ENCODE measurements around the gene MT3.
A peak's percentile ranks its signal among the peaks of the same experiment; 100 is the strongest.

Gene MT3

GRCh38 chr16:56558024-56558747 lies 31.1 kb upstream of the MT3 start:
- H3K9ac ChIP-seq (ENCODE audit: low read depth, low read length, poor library complexity, severe bottlenecking), result no peak overlapping the region
- TF ChIP-seq EZH2phosphoT487 (IDR thresholded peaks at IDR 0.05; ENCODE audit: borderline replicate concordance), result no peak
- TF ChIP-seq CTCF (conservative IDR thresholded peaks at IDR 0.05; ENCODE audit: low read length), result no peak
- H3K9me2 ChIP-seq (replicated peaks; ENCODE audit: low read depth, low read length), result no peaks in the 10 kb centered on the region
- no peaks in the 10 kb centered on the region for H4K20me1 ChIP-seq (ENCODE audit: insufficient read depth, low read length, poor library complexity, severe bottlenecking)
- H3K4me1 ChIP-seq (ENCODE audit: insufficient read depth, low read length, poor library complexity, severe bottlenecking), result no peaks in the 10 kb centered on the region
- 0 out of 2 replicates have a peak overlapping the region, but pooled peaks have one; percentile 36 for H2AFZ ChIP-seq (ENCODE audit: low read length)
- H3K36me3 ChIP-seq (ENCODE audit: insufficient read depth, low read length), result no peaks in the 10 kb centered on the region
- H3K4me2 ChIP-seq (ENCODE audit: low read depth, low read length, poor library complexity, severe bottlenecking), result no peak overlapping the region
- H3F3A ChIP-seq (ENCODE audit: low read depth), result no peaks in the 10 kb centered on the region
- H3K9me3 ChIP-seq (ENCODE audit: insufficient read depth, low read depth, low read length), result no peaks in the 10 kb centered on the region
- no peaks in the 10 kb centered on the region for H3K27me3 ChIP-seq (ENCODE audit: insufficient read depth, low read length, poor library complexity, severe bottlenecking)
- no peaks in the 10 kb centered on the region for H3K79me2 ChIP-seq (ENCODE audit: insufficient read depth, low read length)
- no peak overlapping the region for H3K4me3 ChIP-seq (ENCODE audit: low read length, poor library complexity, severe bottlenecking)

GRCh38 chr16:56559109-56559508 lies 30.2 kb upstream of the MT3 start:
- no peaks in the 10 kb centered on the region for H4K20me1 ChIP-seq (ENCODE audit: insufficient read depth, low read length, poor library complexity, severe bottlenecking)
- no peak overlapping the region for H2AFZ ChIP-seq (ENCODE audit: low read length)
- no peaks in the 10 kb centered on the region for H3K4me1 ChIP-seq (ENCODE audit: insufficient read depth, low read length, poor library complexity, severe bottlenecking)
- no peak overlapping the region for H3K9ac ChIP-seq (ENCODE audit: low read depth, low read length, poor library complexity, severe bottlenecking)
- no peak overlapping the region for H3K4me2 ChIP-seq (ENCODE audit: low read depth, low read length, poor library complexity, severe bottlenecking)
- H3K4me3 ChIP-seq (ENCODE audit: low read length, poor library complexity, severe bottlenecking), result no peak overlapping the region
- H3F3A ChIP-seq (ENCODE audit: low read depth), result no peaks in the 10 kb centered on the region
- no peaks in the 10 kb centered on the region for H3K9me3 ChIP-seq (ENCODE audit: insufficient read depth, low read depth, low read length)
- H3K36me3 ChIP-seq (ENCODE audit: insufficient read depth, low read length), result no peaks in the 10 kb centered on the region
- no peaks in the 10 kb centered on the region for H3K27me3 ChIP-seq (ENCODE audit: insufficient read depth, low read length, poor library complexity, severe bottlenecking)
- H3K9me2 ChIP-seq (replicated peaks; ENCODE audit: low read depth, low read length), result no peaks in the 10 kb centered on the region
- TF ChIP-seq CTCF (conservative IDR thresholded peaks at IDR 0.05; ENCODE audit: low read length), result no peak
- TF ChIP-seq EZH2phosphoT487 (IDR thresholded peaks at IDR 0.05; ENCODE audit: borderline replicate concordance), result no peak
- H3K79me2 ChIP-seq (ENCODE audit: insufficient read depth, low read length), result no peaks in the 10 kb centered on the region

GRCh38 chr16:56560447-56560846 lies 28.9 kb upstream of the MT3 start:
- Histone ChIP-seq H3F3A (ENCODE audit: low read depth) (no peaks in the 10 kb centered on the region), H3K9me3 (ENCODE audit: insufficient read depth, low read depth, low read length) (no peaks in the 10 kb centered on the region), H3K4me1 (ENCODE audit: insufficient read depth, low read length, poor library complexity, severe bottlenecking) (no peaks in the 10 kb centered on the region), H2AFZ (ENCODE audit: low read length) (no peak overlapping the region), H3K4me3 (ENCODE audit: low read length, poor library complexity, severe bottlenecking) (no peak overlapping the region), H3K4me2 (ENCODE audit: low read depth, low read length, poor library complexity, severe bottlenecking) (no peak overlapping the region), H4K20me1 (ENCODE audit: insufficient read depth, low read length, poor library complexity, severe bottlenecking) (no peaks in the 10 kb centered on the region), H3K27me3 (ENCODE audit: insufficient read depth, low read length, poor library complexity, severe bottlenecking) (no peaks in the 10 kb centered on the region), H3K79me2 (ENCODE audit: insufficient read depth, low read length) (no peaks in the 10 kb centered on the region), H3K9ac (ENCODE audit: low read depth, low read length, poor library complexity, severe bottlenecking) (no peak overlapping the region), H3K9me2 (replicated peaks; ENCODE audit: low read depth, low read length) (no peaks in the 10 kb centered on the region), H3K36me3 (ENCODE audit: insufficient read depth, low read length) (no peaks in the 10 kb centered on the region)
- TF ChIP-seq CTCF (conservative IDR thresholded peaks at IDR 0.05; ENCODE audit: low read length), result no peak
- TF ChIP-seq EZH2phosphoT487 (IDR thresholded peaks at IDR 0.05; ENCODE audit: borderline replicate concordance), result no peak
